Activated T-cell treated with anti-CD3 and anti-CD28 coated beads for 48 hours (primary cell): Measurements from ENCODE around the gene WDR18.
"Not testable (repeated sequence)": the region's sequence is repeated elsewhere in the genome, so short reads cannot be mapped to it uniquely, and the experiment has no call there.

ENCODE experiments used
- DNase-seq: peaks from one replicate; pipeline ENCODE4 v3.0.0-alpha.2; 2020; ENCODE audit warnings: low read depth

WDR18 gene

DNA sequence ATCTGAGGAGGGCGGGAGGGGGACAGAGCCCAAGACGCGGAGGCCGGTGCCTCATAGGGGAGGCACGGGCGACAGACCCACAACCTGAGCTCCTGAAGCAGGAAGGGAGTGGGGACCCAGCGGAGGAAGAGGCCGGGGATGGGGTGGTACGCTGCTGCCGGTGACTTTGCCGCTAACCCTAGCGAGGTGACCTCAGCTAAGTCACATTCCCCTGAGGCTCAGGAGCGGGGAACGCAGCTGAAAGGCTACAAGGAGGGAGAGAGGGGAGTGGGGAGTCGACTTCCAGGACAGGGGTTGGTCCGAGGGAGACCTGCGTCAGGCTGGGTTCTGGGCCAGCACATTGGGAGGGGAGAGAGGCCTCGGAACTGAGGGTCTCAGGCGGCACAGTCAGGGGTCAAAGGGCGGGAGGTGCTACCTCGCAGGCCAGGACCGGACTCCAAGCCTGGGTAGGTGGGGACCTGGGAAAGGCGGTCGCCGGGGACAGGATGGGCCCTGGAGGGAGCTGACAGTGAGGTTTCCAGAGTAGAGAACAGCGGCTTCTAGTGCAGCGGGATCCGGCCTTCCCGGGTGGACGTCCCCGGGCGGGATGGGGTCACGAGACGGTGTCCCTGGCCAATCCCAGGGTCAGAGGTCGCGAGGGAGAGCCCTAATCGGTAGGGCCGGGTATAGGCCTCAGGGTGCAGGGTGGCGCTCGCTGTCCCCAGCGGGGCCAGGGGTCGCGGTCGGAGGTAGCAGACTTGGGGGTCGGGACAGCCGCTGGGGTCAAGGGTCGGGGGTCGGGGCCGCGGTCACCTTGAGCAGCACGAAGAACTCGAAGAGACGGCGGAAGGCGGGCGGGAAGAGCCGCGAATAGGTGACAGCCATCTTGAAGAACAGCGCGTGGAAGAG lies 36.1 kb downstream of the WDR18 start:
- DNase-seq = no peak

DNA sequence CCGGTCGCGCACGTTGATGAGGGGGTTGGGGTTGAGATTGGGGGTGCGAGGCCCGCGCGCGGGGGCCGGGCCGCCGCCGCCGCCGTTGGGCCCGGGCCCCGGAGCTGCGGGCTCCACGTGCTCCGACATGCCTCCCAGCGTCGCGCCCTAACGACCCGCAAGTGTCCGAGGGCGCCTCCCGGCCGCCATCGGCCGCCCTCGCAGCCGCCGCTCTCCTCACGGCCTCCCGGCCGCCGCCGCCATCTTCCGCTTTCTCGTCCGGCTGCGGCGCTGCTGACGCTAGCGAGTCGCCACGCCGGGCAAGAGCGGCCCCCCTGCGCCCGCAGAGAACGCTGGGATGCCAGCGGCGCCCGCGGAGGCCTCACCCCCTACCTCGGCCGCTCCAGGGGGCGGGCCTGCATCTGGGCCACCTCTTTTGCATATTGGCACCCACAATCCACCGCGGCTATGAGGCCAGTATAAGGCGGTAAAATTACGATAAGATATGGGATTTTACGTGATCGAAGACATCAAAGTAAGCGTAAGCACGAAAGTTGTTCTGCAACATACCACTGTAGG lies 36.8 kb downstream of the WDR18 start, which contains the start of gene TMEM259:
Gene TMEM259 (minus strand): TSS at position 256 of the 558 bp plus-strand sequence. CDS start 127 bp downstream, at position 129.
- DNase-seq = peak; percentile 97

DNA sequence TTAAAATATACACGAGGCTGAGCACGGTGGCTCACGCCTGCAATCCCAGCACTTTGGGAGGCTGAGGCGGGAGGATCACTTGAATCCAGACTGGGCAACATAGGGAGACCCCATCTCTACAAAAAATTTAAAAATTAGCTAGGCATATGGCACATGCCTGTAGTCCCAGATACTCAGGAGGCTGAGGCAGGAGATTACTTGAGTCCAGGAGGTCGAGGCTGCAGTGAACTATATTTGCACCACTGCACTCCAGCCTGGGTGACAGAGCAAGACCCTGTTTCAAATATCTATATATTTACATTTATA lies 39.7 kb downstream of the WDR18 start:
- not testable (repeated sequence) for DNase-seq

DNA sequence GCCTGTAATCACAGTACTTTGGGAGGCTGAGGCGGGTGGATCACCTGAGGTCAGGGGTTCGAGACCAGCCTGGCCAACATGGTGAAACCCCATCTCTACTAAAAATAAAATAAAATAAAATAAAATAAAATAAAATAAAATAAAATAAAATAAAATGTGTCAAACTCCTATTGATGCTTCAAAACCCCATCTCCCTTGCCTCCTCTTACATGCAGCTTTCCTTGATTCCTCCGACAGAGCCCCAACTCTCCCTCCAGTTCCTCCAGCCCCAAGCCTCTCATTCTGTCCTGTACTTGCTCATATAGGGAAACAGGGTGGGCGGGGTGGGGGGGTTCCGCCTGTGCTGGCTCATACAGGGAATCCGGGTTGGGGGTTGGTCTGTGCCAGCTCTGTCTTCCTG lies 40.9 kb downstream of the WDR18 start:
- DNase-seq = not testable (repeated sequence)

DNA sequence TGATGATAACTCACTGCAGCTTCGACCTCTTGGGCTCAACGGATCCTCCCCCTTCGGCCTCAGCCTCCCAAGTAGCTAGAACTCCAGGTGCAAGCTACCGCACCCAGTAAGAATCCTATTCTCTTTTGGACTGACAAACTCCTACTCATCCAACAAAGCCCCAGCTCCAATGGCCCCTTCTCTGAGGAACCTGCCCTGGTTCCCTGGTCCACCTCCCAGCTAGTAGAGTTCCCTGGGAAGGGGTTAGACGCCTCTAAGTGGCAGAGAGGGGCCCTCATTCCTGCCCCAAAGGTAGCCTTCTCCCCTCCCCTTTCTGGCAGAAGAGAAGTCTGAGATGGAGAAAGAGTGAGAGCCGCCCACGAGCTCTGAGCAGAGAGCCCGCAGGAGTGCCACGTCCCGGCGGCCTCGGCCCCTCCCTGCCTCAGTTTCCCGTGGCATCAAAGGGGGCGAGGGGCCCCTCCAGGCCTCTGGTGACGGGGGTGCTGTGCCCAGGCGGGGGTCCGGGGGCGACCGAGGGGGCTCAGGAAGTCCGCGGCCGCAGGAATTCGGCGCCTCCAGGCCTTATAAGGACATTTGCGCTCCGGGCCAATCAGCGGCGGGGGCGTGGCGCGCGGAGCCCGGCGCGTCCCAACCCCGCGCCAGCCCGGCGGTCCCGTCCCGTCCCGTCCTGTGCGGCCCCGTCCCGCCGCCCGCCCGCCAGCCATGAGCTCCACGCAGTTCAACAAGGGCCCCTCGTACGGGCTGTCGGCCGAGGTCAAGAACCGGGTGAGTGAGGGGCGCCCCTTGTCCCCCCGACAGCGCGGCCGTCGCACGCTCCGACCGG lies 42.0 kb downstream of the WDR18 start, which contains the start of gene CNN2:
Gene CNN2 (plus strand): TSS at position 649 of the 823 bp plus-strand sequence. CDS start 54 bp downstream, at position 703.
- DNase-seq = peak; percentile 70

DNA sequence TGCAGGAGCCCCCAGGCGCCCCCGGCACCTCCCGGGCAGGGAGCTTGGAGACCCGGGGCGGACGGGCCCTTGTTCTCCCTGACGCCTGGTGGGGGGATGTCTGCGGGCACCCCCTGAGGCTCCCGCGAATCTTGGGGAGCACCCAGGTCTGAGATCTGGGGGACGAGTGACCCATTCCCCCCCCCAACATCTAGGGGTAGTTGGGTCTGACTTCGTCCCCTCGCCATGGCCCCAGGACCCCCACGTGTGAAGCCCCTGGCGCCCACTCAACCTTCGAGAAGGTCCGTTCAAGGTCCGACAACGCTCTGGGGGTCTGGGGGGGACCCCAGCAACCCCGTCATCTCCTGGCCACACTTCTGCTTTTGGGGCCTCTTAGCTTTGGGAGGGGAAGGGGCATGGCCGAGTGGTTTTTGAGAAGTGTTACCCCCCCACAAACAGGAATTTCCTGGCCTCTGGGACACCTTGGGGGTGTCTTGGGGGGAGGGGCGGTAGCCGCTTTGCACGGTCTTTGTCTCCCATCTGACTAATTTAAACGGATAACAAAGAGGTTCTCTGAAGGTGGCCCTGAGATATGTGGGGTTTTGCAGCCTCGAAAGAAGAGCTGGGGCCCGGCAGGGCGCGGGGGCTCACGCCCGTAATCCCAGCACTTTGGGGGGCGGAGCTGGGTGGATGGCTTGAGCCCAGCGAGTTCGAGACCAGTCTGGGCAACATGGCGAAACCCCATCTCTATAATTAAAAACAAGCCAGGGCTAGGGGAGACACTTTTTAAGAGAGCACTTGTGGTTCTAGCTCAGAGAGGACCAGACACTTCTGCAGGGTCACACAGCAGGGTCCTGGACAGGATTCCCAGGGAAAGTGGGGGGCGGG lies 42.9 kb downstream of the WDR18 start:
- no peak for DNase-seq

DNA sequence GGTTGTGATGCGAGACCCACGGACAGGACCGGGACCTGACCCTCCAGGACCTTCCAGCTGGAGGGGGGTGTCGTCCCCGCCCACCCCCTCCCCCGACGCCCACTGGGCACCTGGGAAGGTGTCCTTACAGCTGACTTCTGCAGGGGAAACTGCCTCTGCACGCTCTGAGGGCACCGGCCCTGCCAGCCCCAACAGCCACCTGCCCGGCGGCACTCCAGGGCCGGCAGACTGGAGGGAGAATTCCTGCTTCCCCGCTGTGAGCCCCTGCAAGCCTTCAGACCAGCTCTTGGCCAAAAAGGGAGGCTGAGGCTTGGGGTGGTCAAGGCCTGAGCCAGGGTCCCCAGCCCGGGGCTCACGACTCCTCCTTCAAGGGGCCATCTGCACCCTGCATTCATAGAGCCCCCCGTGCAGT lies 43.5 kb downstream of the WDR18 start:
- DNase-seq = no peak

DNA sequence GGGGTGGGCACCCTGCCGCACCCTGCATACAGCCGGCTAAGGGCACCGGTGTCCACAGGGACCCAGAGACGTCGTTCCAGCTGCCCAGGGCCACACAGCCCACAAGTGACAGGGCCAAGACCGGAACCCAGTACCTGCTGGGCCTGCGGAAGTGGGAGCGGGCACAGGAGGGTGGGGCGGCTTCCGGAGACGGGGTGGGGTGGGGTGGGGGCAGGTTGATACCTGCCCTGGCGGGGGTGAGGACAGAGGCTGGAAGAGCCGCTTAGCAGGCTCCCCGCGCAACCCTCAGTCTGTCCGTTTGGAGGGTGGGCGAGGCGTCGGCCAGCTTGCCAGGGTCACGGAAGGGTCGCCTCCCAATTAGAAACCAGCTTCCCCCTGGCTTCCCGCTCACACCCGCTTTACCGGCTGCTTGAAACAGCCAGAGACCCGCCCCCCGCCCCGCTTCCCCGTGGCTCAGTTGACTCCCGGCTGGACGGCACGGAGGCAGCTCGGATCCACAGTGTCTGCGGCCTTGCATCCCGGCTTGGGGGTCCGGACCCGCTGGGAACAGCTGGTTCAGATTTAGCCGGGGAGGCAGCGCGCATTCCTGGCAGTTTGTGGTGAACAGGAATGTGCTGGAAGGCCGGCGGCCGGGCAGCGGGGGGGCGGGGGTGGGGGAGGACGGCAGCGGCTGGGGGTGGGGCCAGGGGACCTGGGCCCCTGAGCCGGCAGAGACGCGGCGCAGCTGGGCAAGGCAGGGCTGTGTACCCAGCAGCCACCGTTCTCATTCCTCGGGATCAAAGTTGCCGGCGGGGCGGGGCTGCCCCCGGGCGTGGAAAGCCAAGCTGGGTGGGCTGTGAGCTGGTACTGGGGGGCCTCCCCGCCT lies 44.1 kb downstream of the WDR18 start:
- DNase-seq = no peak

DNA sequence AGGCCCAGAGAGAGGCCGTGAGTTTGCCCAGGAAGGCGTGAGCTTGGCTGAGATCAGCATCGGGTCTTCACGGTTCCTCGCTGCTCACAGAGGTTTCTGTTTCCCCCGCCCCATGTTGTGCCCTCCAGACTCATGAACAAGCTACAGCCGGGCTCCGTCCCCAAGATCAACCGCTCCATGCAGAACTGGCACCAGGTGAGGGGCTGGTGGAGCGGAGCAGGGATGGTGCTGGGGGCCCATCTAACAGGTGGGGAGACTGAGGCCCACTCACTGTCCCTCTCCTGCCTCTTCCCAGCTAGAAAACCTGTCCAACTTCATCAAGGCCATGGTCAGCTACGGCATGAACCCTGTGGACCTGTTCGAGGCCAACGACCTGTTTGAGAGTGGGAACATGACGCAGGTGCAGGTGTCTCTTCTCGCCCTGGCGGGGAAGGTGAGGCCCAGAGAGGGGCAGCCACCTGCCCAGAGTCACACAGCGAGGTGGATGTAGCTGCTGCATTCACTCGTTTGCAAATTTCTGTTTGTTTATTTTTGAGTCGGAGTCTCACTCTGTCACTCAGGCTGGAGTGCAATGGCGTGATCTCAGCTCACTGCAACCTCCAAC lies 48.2 kb downstream of the WDR18 start:
- no peak for DNase-seq

DNA sequence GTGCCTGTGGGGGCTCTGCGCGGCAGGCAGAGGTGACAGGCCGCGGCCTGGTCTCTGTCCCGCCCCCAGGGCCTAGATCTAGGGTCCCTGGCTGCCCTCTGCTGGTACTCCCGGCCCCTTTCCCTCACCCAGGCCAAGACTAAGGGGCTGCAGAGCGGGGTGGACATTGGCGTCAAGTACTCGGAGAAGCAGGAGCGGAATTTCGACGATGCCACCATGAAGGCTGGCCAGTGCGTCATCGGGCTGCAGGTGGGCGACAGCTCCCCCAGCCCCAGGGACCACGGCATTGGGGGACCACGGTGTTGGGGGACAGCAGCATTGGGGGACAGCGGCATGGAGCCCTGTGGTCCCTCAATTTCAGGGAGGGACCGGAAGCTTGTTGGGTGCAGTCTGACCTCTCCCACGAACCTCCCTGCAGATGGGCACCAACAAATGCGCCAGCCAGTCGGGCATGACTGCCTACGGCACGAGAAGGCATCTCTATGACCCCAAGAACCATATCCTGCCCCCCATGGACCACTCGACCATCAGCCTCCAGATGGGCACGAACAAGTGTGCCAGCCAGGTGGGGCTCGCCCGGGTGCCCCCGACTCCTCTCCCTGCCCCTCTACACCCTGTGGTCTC lies 52.0 kb downstream of the WDR18 start:
- DNase-seq = no peak

DNA sequence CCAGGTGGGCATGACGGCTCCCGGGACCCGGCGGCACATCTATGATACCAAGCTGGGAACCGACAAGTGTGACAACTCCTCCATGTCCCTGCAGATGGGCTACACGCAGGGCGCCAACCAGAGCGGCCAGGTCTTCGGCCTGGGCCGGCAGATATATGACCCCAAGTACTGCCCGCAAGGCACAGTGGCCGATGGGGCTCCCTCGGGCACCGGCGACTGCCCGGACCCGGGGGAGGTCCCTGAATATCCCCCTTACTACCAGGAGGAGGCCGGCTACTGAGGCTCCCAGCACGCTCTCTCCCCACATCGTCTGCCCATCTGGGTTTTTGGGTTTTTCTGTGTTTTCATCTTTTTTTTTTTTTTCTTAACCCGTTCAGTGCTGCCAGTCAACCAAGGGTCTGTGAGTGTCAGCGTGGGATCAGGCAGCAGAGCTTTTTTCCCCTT lies 53.5 kb downstream of the WDR18 start:
- DNase-seq = no peak

DNA sequence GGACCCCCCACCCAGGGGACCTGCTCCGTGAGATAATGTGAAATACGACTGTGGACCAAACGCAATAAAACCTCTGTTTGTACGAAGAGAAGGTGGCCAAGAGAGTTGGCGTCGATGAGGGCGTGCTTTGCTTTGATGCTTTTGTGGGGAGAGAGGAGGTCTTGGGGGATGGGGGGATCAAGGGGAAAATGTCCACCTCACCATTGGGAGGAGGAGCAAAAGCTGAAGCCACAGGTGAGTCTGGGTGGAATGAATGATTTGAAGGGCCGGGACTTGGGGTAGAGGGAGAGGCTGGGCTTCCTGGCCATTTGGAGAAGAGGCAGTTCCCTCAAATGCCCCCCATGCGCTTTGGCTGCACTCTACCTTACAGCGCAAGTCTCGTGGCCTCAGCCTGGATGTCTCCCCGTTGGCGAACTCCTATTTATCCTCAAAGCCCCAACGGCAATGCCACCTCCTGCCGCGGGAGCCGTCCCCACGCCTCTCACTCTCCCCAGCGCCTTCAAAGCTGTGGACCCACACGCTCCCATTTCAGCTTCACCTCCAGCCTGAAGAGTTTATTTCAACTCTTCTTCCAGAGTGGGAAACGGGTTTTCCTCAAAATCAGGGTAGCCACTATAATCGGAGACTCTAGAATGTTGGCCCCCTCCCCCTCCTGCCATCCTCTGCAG lies 55.0 kb downstream of the WDR18 start:
- no peak for DNase-seq

DNA sequence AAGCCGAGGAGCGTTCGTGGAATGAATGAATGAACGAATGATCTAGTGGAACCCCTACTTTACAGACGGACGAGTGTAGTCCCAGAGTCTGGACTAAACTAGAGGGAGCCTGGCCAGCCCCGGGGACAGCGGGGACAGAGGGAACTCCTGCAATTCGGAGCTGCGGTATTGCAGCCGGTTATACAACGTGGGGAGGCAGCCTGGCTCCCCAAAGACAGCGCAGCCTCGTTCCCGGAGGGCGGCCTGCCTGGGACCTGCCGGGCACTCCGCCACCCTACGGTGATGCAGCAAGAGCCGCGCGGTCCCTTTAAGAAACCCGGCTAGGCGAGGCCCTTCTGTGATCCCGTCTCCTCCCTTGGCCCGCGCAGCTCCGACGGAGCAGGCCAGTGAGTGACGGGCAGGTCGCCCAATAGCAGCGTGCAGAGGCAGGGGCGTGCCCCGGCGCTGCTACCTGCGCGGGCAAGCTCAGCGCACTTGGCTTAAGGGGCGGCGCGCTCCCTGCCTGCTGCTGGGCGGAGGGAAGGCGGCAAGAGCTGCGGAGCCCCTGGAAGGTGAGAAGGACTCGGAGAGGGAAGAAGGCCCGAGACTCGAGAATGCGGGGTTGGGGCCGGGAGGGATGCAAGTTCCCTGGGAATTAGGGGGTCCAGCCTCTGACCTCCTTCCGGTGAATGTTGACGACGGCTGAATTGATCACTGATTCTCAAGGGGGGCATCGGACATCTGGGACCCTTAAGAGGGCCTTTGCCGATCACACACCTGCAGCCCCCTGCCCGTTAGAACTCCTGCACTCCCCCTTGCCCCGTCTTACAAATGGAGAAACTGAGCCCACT lies 55.7 kb downstream of the WDR18 start, which contains the start of gene ABCA7:
Gene ABCA7 (plus strand): TSS at position 462 of the 830 bp plus-strand sequence. CDS start 1,255 bp downstream, outside the sequence.
- DNase-seq = peak; percentile 100

DNA sequence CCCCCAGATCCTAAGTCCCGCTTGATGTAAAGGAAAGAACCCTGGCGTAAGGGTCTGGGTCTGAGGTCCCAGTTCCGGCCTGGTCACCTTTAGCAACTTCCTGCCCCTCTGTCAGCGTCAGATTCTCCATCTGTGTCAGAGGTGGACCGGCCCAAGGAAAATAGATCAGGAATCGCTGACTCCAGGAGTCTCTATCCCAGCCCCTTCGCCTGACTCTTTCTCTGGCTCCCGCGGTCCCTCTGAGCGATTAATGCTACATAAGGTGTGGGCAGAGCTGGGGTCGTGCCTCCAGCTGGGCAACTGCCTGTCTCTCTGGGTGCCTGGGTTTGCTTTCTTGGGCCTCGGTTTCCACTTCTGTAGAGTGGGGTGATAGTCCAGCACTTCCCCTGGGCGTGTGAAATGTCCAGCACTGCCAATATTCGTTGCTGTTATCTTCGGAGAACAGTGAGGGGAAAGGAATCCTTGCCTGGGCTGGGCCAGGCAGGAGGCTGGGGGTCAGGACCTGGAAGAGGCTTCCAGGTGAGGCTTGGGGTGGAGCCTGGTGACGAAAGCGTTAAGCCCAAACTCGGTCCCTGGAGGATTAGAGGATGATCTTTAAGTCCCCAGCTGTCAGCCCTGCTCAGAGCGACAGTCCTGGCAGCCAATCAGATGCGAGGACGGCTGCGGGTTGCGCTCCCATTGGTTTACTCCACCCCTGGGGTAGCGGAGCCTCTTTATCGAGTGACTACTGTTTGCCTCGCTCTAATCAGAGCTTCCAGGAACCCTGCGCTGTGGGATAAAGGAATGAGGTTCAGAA lies 56.5 kb downstream of the WDR18 start:
- peak; percentile 88 for DNase-seq

DNA sequence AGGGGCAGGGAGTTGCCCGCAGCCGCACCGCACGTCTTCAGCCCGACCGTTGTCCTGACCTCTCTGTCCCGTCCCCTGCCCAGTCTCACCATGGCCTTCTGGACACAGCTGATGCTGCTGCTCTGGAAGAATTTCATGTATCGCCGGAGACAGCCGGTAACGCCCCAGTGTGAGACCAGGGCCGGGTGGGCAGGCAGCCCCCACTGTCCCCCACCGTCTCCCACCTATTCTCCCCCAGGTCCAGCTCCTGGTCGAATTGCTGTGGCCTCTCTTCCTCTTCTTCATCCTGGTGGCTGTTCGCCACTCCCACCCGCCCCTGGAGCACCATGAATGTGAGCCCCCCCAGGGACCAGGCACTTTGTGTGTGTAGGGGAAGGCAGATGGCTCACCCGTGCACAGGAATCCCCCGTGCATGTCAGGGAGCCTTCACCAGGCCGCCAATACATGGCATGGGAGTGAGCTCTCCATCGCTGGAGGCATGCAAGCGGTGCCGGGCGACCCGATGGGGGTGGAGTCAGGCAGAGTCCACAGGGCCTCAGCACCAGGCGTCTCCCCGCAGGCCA lies 57.2 kb downstream of the WDR18 start:
- no peak for DNase-seq

DNA sequence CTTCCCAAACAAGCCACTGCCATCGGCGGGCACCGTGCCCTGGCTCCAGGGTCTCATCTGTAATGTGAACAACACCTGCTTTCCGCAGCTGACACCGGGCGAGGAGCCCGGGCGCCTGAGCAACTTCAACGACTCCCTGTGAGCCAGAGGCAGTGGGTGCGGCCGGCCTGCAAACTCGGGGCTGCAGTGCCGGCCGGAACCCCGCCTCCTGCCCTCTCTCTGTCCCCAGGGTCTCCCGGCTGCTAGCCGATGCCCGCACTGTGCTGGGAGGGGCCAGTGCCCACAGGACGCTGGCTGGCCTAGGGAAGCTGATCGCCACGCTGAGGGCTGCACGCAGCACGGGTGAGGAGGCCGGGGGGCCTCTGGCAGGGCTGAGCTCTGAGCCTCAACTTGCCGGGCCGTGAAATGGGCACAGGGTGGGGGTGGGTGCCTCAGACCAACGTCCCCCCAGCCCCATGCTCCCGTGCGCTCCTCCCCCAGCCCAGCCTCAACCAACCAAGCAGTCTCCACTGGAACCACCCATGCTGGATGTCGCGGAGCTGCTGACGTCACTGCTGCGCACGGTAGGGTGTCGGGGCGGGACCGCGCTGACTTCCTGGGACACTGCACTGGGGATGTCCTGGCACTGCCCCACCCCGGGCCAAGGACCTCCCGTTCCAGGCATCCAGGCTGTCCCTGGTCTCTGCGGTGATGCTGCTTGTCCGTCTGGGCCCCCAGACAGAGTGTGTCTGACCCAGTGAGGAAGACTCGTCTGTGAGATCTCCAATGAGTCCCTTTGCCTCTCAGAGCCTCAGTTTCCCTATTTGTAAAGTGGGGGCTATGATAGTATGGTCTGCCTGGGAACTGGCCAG lies 57.9 kb downstream of the WDR18 start:
- DNase-seq = no peak
